Fibroblast of skin of back (primary cell): ENCODE data around the gene GPATCH11. TPM values are rescaled to one million over a fixed set of nuclear protein-coding genes. Genes with fewer than 3 reads are reported as not detected.

Source experiments
- DNase-seq: peaks from one replicate; pipeline ENCODE4 v3.0.0-alpha.2; 2013
- polyA plus RNA-seq, 2 experiments: library from polyadenylated mRNA; unstranded; fragments of 120-200 nt; gene quantifications; one replicate each; pipeline ENCODE4 v1.2.1, GENCODE V29; 2013; ENCODE audit not compliant: insufficient read length in 2 of 2

GPATCH11 gene
- 9.0 TPM for polyA plus RNA-seq (2013, experiment 1 of 2; ENCODE audit: insufficient read length)
- 7.8 TPM for polyA plus RNA-seq (2013, experiment 2 of 2; ENCODE audit: insufficient read length)

GRCh38 chr2:37083873-37084794 lies at the start of gene GPATCH11, which contains the start of gene HEATR5B:
Gene GPATCH11, plus strand, starts transcription at chr2:37084518. Its CDS starts 3,864 bp downstream, at chr2:37088382.
Gene HEATR5B, minus strand, starts transcription at chr2:37084372. Its CDS starts 958 bp downstream, at chr2:37083414.
- DNase-seq = peak; percentile 95

DNA sequence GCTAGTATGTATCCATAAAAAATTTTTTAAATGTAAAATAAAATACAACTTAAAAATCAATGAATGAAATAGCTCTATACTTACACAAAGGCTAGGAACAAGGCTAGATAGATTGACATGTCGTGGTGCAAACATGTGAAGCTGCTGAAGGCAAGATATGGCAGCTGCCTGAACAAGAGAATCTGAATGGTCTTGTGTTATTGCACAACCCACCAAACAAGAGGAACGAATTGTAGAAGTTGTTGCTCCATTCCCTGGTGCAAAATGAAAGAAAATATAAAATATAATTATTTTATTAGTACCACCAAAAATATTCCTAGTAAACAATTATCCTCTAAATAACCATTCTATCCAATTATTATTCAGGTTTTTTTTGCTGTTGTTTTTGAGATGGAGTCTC lies 46.5 kb upstream of the GPATCH11 start:
- DNase-seq = no peak

DNA sequence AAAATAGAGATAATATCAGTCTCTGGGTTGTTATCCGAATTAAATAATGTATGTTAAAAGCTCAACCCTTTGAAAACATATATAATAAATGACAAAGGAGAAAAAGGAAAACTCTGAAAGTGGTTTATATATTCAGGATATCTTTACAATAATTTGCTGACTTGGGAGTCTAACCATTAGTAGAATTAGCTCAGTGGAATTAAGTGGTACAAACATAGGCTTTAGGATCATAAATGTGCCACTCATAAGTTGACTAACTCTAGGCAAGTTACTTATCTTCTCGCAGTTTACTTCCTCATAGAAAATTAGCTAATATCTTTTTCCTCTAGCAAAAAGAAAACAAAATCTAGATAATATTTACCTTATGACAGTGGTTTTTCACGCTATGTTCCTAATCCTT lies 44.7 kb upstream of the GPATCH11 start:
- no peak for DNase-seq

GRCh38 chr2:37052600-37053332 lies 31.6 kb upstream of the GPATCH11 start:
- no peak for DNase-seq

GRCh38 chr2:37059841-37060240 lies 24.5 kb upstream of the GPATCH11 start:
- no peak for DNase-seq

DNA sequence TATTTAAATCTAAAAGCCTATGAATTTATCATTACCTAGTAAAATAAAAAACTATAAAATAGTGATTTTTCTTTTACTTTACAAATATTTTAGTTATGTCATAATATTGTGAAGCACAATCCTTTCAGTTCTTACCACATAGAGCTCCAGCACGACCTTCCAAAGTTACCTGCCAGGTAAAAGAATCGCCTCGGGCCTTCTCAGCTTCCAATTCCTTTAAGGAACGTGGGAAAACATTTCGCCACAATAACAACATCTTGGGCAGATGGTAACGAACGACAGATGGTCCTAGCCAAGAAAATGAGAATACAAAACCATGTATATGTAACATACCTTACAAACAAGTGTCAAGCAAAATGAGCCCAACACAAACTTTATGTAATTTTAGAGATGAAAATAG lies 23.9 kb upstream of the GPATCH11 start:
- no peak for DNase-seq

GRCh38 chr2:37061013-37061711 lies 23.2 kb upstream of the GPATCH11 start:
- DNase-seq = no peak

DNA sequence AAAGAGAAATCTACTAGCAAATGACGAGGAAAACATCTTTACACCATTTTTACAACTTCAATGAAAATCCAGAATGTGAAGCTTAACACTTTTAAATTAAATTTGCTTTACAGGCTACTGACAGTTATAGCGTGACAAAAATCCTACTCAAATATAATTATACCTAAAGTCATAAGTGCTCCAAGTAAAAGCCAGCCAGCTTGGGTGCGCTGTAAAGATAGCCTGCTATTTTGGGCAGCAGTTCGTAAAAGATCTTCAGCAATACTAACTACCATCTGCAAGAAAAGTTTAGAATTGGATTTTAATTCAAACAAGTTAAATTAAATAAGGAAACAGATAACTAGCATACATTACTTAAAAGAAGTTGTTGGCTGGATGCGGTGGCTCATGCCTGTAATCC lies 22.5 kb upstream of the GPATCH11 start:
- DNase-seq = no peak

DNA sequence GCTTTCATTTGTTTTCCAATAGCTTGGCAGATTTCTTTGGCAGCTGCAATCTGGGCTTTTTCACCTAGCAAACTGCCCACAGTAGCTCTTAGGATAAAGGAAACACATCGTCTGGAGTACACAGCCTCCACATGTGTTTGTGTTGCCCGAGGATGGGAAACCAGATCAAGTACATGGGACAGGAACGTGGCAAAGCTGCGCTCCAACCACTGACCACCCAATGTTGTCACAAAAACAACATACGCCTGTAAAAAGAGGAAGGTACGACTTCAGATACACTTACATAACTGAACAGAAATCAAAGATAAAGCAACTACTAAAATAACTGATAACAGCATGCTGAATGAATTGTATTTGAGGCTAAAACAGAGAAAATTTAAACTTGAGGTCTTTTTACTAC lies 15.6 kb upstream of the GPATCH11 start:
- DNase-seq = no peak

DNA sequence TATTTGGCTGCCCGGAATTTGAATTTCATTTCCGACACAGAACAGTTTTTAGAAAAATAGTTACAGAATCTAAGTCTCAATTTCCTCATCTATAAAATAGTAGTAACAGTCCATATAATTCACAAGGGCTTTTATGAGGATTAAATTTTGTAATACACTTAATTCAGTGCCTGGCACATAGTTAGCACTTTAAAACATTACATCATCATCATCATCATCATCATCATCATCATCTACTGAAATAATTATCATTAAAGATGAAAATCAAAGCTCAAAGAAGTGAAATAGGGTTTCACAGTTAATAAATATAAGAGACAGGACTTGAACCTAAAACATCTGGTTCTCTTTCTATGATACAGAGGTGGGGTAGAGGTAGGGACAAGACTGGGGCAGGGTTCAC lies 13.4 kb upstream of the GPATCH11 start:
- DNase-seq = no peak

DNA sequence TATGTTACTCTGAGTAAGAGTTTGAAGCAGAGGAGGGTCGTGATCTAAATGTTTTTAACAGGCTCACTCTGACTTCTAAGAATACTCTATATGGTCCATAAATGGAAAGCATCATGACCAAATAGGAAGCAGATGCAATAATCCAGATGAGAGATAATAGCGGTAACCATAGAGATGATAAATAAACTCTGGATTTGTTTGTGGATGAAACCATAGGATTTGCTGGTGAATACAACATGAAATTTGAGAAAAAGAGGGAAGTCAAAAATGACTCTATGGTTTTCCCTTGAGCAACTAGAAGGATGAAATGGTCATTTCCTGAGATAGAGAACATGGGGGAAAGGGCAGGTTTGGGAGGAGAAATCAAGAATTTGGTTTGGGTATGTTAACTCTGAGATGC lies 4.1 kb upstream of the GPATCH11 start:
- DNase-seq = no peak

DNA sequence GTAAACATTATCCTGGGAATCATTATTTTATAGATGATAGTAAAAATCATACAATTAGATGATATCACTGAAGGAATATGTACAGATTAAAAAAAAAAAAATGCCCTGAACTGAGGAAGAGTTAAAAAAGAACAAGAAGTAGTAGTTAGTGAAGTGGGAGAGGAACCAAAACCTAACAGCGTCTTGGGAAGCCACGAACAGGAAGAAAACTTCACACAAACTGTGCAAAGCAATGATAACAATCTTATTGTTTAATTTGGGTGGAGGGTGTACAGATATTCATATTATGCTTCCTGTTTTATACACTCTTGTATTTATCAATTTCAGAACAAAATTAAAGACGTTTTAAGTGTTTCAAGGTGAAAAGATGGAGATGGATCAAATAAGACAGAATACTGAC lies 3.6 kb upstream of the GPATCH11 start:
- no peak for DNase-seq

DNA sequence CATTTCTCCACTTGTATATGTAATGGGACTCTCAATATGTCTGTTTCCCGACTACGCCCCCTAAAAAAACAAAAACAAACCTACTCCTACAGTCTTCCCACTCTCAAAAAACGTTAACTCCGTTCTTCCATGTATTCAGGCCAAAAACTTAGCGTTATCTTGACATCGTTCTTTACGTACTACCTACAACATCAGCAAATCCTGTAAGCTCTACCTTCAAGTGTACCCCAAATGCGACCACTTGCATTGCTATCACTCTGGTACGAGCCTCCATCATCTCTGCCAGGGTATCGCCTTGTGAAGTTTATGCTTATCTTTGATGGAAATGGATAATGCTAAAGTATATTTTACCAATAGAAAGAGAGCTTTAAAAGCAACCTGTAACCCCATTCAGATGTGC lies 479 bp downstream of the GPATCH11 start:
- no peak for DNase-seq

DNA sequence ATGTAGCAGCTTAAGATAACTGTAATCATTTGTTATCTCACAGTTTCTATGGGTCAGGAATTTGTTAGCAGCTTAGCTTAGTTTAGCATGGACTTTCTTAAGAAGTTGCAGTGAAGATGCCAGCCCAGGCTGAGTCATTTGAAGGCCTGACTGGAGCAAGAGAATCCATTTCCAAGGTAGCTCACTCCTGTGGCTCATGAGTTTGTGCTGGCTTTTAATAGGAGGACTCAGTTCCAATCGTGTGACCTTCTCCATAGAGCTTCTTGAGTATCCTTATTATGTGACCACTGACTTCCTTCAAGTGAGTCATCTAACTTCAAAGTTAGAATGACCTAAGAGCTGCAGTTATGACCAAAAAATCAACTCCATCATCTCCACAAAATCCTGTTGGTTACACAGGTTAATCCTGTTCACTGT lies 1.4 kb downstream of the GPATCH11 start:
- peak; percentile 45 for DNase-seq

GRCh38 chr2:37090019-37090477 lies 5.7 kb downstream of the GPATCH11 start:
- no peak for DNase-seq

DNA sequence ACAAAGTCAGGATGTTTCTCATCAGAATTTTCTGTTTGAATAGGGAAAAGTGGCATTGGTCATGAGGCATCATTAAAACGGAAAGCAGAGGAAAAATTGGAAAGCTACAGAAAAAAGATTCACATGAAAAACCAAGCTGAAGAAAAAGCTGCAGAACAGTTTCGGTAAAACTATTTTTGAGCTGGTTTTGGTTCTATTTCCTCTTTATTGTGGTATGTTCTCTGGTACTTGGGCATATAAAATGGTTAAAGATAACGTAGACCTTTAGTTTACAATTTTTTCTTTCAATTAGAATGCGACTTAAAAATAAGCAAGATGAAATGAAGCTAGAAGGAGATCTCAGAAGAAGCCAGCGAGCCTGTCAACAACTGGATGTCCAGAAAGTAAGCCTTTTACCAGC lies 7.6 kb downstream of the GPATCH11 start:
- no peak for DNase-seq

GRCh38 chr2:37096568-37096967 lies 12.2 kb downstream of the GPATCH11 start:
- DNase-seq = no peak

DNA sequence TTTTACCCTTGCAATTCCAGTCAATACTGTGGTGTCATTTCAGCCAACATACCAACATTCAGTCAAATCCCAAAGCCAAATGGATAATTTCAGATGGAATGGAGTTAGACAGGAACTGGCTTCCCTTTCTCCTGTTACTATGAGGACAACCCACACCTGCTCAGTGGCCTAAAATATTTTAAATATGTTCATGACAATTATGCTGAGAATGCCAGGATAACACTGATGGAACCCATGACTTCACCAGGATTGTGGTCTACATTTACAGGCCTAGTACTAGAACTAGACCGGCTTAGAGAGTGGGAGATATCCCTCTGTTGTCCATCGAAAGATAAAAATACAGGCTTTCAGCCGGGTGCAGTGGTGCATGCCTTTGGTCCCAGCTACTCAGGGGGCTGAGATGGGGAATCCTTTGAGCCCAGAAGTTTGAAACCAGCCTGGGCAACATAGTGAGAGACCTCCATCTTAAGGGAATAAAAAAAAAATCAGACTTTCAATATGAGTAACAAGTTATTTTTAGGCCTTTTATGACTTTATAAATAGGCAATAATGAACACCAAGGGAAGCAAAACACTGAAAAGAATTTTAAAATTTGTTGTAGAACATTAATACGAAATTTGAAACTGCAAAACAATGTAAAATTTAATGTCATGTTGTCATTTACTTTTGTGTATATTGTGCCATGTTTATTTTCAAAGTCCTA lies 14.2 kb downstream of the GPATCH11 start:
- DNase-seq = no peak

- DNase-seq = no peak
Observed at GRCh38 chr2:37100054-37100453, 15.7 kb downstream of the GPATCH11 start.

GRCh38 chr2:37102588-37102987 lies 18.3 kb downstream of the GPATCH11 start:
- no peak for DNase-seq

GRCh38 chr2:37104178-37104577 lies 19.9 kb downstream of the GPATCH11 start:
- no peak for DNase-seq

DNA sequence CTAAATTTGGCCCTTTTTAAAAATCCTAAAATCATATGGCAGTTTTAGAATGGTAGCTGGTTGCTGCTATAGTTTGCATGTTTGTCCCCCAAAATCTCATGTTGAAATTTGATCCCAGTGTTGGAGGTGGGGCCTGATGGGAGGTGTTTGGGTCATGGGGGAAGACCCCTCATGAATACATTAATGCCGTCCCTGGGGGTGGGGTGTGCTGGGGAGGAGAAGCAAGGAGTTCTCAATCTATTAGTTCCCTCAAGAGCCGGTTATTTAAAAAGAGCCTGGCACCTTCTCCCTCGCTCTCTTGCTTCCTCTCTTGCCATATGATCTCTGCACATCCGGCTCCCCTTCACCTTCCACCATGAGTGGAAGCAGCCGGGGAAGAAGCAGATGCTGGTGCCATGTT lies 20.8 kb downstream of the GPATCH11 start:
- no peak for DNase-seq
